Kidney capillary endothelial cell (primary cell): ENCODE results near the gene ULBP1.
"Not testable (repeated sequence)": the region's sequence is repeated elsewhere in the genome, so short reads cannot be mapped to it uniquely, and the experiment has no call there.

Experiments used
- DNase-seq: peaks from one replicate; pipeline ENCODE4 v3.0.0-alpha.2; 2018; ENCODE audit warnings: low spot score

The ULBP1 gene

GRCh38 chr6:149963462-149964307 lies at the start of gene ULBP1:
ULBP1 (plus strand) TSS chr6:149963943; CDS start chr6:149964050, 107 bp downstream.
- peak; percentile 53 for DNase-seq

GRCh38 chr6:149915970-149916865 lies 47.5 kb upstream of the ULBP1 start:
- DNase-seq: no peak

GRCh38 chr6:149917679-149918078 lies 46.1 kb upstream of the ULBP1 start:
- no peak for DNase-seq

GRCh38 chr6:149918151-149918905 lies 45.4 kb upstream of the ULBP1 start:
- DNase-seq: no peak

GRCh38 chr6:149919126-149919833 lies 44.5 kb upstream of the ULBP1 start:
- not testable (repeated sequence) for DNase-seq

- no peak for DNase-seq
These were observed 43.9 kb upstream of the ULBP1 start for GRCh38 chr6:149919834-149920225.

GRCh38 chr6:149921361-149921760 lies 42.4 kb upstream of the ULBP1 start:
- no peak for DNase-seq

GRCh38 chr6:149922091-149922490 lies 41.7 kb upstream of the ULBP1 start:
- DNase-seq: not testable (repeated sequence)

GRCh38 chr6:149922642-149923326 lies 41.0 kb upstream of the ULBP1 start, which contains the start of gene RAET1G:
RAET1G (minus strand) TSS chr6:149923121; CDS start chr6:149923010, 111 bp downstream.
- peak; percentile 85 for DNase-seq

GRCh38 chr6:149923327-149923986 lies 40.3 kb upstream of the ULBP1 start:
- no peak for DNase-seq

GRCh38 chr6:149924206-149924932 lies 39.4 kb upstream of the ULBP1 start:
- DNase-seq: no peak

GRCh38 chr6:149924933-149925252 lies 38.9 kb upstream of the ULBP1 start:
- DNase-seq: no peak

- no peak for DNase-seq
These were observed 38.3 kb upstream of the ULBP1 start for GRCh38 chr6:149925253-149925973.

GRCh38 chr6:149925974-149926777 lies 37.6 kb upstream of the ULBP1 start:
- DNase-seq: peak; percentile 76

GRCh38 chr6:149927025-149927424 lies 36.7 kb upstream of the ULBP1 start:
- not testable (repeated sequence) for DNase-seq

GRCh38 chr6:149929422-149929821 lies 34.3 kb upstream of the ULBP1 start:
- DNase-seq: no peak

GRCh38 chr6:149931501-149931900 lies 32.2 kb upstream of the ULBP1 start:
- DNase-seq: no peak

GRCh38 chr6:149933036-149933435 lies 30.7 kb upstream of the ULBP1 start:
- no peak for DNase-seq
